Activated CD4-positive, alpha-beta T cell treated with anti-CD3 and anti-CD28 coated beads, Interleukin-2, Interleukin-6, amounts not matched to agents 100 ng/mL and 50 ng/mL, durations not matched to agents 16 hours and 8 hours (primary cell): ENCODE measurements around the gene DNAJB13.

ENCODE experiments used
- DNase-seq: peaks from one replicate; pipeline ENCODE4 v3.0.0-alpha.2; 2020

Gene DNAJB13

GRCh38 chr11:73956876-73957653 lies 6.2 kb downstream of the DNAJB13 start:
- DNase-seq = no peak

- DNase-seq = no peak
Observed at GRCh38 chr11:73957654-73958361, 7.0 kb downstream of the DNAJB13 start.

GRCh38 chr11:73958521-73959141 lies 7.8 kb downstream of the DNAJB13 start:
- DNase-seq = no peak

- DNase-seq = no peak
Observed at GRCh38 chr11:73961321-73961720, 10.5 kb downstream of the DNAJB13 start.

- no peak for DNase-seq
Observed at GRCh38 chr11:73962101-73962705, 11.4 kb downstream of the DNAJB13 start.

- DNase-seq = no peak
Observed at GRCh38 chr11:73963861-73964260, 13.0 kb downstream of the DNAJB13 start.

GRCh38 chr11:73965076-73965763 lies 14.4 kb downstream of the DNAJB13 start:
- DNase-seq = no peak

GRCh38 chr11:73965764-73966121 lies 14.9 kb downstream of the DNAJB13 start:
- DNase-seq = no peak

- DNase-seq = no peak
Observed at GRCh38 chr11:73968356-73968966, 17.6 kb downstream of the DNAJB13 start.

- no peak for DNase-seq
Observed at GRCh38 chr11:73969091-73969490, 18.3 kb downstream of the DNAJB13 start.

GRCh38 chr11:73969991-73970800 lies 19.4 kb downstream of the DNAJB13 start:
- DNase-seq = no peak

GRCh38 chr11:73971175-73971719 lies 20.4 kb downstream of the DNAJB13 start:
- peak; percentile 35 for DNase-seq

- peak; percentile 28 for DNase-seq
Observed at GRCh38 chr11:73972187-73972586, 21.4 kb downstream of the DNAJB13 start.

GRCh38 chr11:73972620-73973449 lies 22.0 kb downstream of the DNAJB13 start:
- DNase-seq = no peak

GRCh38 chr11:73974604-73975478 lies 24.0 kb downstream of the DNAJB13 start:
- no peak for DNase-seq

GRCh38 chr11:73975479-73975757 lies 24.6 kb downstream of the DNAJB13 start:
- no peak for DNase-seq

- no peak for DNase-seq
Observed at GRCh38 chr11:73976451-73977151, 25.8 kb downstream of the DNAJB13 start.

- no peak for DNase-seq
Observed at GRCh38 chr11:73977856-73978519, 27.2 kb downstream of the DNAJB13 start.
